ENCODE data around the gene PIKFYVE.
"Not testable (repeated sequence)": the region's sequence is repeated elsewhere in the genome, so short reads cannot be mapped to it uniquely, and the experiment has no call there.

PIKFYVE gene

GRCh38 chr2:208265801-208266552 lies at the start of gene PIKFYVE:
TSS of gene PIKFYVE (plus strand) at chr2:208266255. CDS start at chr2:208271520, 5,265 bp downstream.
- DNase-seq = peak; percentile 98

DNA sequence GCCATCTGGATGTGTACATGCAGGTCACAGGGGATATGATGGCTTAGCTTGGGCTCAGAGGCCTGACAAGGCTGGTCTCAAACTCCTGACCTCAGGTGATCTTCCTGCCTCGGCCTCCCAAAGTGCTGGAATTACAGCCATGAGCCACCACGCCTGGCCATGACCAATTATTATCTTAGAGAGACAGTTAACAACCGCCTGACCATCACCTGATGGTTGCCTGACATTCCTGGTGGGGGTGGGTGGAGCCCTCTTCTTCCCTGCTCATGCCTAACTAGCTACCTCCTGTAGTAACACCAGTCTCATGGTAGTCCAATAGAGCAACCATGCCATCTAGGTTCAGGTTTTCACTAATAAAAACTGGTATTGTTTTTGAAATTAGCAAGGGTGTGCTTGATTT lies 44.2 kb upstream of the PIKFYVE start:
- not testable (repeated sequence) for DNase-seq

GRCh38 chr2:208222351-208222750 lies 43.7 kb upstream of the PIKFYVE start:
- peak; percentile 48 for DNase-seq

GRCh38 chr2:208224802-208225201 lies 41.3 kb upstream of the PIKFYVE start:
- no peak for DNase-seq

DNA sequence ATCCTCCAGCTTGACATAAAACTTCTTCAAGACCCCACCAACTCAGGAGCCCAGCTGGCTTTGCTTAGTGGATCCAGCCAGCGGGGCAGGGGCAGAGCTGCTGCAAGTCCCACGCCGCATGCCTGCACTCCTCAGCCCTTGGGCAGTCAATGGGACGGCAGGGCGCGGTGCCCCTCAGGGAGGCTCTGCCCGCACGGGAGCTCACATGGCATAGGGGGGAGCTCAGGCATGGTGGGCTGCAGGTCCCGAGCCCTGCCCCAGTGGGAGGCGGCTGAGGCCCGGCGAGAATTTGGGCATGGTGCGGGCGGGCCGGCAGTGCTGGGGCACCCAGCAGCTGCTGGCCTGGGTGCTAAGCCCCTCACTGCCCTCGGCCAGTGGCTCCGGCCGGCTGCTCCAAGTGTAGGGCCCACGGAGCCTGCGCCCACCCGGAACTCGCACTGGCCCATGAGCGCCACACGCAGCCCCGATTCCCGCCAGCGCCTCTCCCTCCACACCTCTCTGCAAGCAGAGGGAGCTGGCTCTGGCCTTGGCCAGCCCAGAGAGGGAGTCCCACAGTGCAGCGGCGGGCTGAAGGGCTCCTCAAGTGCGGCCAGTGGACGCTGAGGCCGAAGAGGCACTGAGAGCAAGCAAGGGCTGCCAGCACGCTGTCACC lies 38.3 kb upstream of the PIKFYVE start:
- DNase-seq = no peak

DNA sequence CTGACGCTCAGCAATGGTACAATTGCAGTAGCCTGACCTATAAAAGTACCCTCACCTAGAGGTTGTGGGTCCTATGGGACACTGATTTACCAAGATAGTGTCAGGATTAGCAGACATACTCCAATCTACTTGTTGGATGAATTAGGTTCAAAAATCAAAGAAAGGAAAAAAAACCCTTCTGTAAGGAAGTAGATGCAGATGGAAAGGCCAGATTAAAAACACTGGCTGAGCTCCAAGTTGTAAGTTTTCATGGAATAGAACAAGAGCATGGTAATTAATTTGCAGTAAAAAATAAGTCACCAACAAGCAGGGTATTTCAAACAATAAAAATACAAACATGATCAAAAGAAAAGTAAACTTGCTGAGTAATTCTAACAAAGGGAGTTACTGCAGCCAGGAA lies 37.6 kb upstream of the PIKFYVE start:
- DNase-seq = no peak

GRCh38 chr2:208234786-208235185 lies 31.3 kb upstream of the PIKFYVE start:
- DNase-seq = no peak

DNA sequence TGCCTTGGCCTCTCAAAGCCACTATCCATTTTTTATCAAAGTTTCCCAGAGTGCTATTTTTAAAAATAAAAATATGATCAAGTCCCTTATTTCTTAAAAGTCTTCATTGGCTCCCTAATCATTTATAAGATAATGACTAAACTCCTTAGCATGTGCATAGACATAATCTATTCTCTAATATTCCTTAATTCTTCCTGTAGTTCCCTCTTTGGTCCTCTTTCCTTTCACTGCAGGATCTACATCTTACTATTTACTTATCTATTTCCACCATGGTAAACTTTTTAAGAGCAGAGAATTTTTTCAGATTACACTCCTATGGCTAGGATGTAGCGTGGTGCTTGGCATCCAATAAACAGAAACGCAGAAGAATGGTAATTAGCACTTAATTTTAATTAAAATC lies 30.2 kb upstream of the PIKFYVE start:
- DNase-seq = no peak

DNA sequence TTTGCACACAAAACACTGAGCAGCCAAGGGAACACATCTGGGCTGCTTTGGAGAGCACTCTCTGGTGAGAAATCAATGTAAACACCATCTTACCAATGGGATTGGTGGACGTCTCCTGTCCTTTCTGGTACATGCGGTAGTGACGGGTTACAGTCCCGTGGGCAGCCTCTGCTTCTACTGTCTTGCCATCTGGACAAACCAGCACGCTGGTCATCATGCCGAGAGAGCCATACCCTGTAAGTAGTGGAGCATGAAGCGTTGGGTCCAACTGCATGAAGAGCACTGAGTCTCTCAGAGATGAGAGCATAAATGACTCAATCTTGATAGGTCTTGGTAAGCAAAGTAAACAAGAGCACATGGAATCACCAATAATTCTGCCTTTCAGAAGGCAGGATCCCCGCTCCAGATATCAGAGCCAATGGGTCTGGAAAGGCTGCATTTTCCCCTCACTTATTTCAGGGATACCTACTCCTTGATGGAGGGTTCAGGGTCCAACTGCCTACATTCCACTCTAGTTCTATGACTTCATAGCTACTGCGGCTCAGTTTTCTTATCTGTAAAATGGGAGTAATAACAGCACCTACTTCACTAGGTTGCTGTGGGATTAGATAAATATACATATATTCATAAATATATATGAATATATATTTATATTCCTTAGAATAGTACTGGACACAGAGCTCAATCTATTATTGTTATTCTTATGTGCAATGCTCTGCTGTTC lies 26.1 kb upstream of the PIKFYVE start:
- DNase-seq = no peak

GRCh38 chr2:208240619-208241209 lies 25.3 kb upstream of the PIKFYVE start:
- DNase-seq = no peak

DNA sequence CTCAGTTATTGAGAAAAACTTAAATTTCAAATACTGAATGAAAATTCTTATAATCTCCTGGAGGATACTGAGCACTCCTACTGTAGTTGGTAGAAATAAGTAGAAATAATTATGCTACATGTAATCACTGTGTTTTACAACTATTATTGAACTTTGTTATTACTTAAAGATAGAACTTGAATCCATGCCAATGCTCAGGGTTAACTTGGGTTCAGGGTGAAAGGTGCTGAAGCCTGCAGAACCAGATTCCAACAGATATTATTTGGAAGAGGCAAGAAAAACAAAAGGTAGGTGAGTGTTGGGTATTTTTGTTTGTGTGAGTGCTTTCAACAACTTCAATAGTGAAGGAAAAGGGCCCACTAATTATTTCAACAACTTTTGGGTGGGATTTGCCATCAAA lies 21.6 kb upstream of the PIKFYVE start:
- DNase-seq = no peak

- DNase-seq = no peak
Observed at GRCh38 chr2:208245746-208246145, 20.3 kb upstream of the PIKFYVE start.

GRCh38 chr2:208248601-208249000 lies 17.5 kb upstream of the PIKFYVE start:
- DNase-seq = no peak

GRCh38 chr2:208249296-208249695 lies 16.8 kb upstream of the PIKFYVE start:
- peak; percentile 20 for DNase-seq

DNA sequence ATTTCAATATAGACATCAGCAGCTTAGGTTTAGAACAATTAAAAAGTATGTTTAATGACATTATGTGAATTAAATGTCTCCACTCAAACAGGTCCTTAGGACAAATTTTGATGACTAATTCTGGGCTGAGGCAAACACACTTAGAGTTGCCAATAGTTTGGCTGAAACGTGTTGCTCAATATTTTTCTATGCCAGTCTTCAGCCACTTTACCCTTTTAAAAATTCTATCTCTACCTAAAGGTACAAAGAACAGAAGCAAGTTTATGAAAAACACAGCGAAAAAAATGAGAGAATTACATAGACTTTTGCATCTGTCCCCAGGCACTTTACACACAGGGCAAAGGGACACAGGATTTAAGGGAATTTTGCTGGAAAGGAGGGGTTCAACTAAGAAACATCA lies 15.7 kb upstream of the PIKFYVE start:
- no peak for DNase-seq

DNA sequence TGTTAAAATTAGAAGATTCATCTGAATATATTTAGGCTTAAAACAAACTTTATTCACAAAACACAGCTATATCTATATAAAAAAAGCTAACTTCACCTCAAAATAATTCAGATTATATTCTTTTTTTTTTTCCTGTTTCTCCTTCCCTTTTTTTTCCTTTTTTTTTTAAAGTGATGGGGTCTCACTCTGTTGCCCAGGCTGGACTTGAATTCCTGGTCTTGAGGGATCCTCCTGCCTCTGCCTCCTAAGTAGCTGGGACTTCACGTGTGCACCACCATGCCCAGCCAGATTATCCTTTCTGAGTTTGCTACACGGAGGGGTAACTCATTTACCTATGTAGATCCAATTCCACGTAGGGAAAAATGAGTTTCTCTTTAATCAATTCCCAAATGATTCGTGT lies 15.0 kb upstream of the PIKFYVE start:
- DNase-seq = no peak

GRCh38 chr2:208252716-208253492 lies 13.2 kb upstream of the PIKFYVE start:
- DNase-seq = no peak

DNA sequence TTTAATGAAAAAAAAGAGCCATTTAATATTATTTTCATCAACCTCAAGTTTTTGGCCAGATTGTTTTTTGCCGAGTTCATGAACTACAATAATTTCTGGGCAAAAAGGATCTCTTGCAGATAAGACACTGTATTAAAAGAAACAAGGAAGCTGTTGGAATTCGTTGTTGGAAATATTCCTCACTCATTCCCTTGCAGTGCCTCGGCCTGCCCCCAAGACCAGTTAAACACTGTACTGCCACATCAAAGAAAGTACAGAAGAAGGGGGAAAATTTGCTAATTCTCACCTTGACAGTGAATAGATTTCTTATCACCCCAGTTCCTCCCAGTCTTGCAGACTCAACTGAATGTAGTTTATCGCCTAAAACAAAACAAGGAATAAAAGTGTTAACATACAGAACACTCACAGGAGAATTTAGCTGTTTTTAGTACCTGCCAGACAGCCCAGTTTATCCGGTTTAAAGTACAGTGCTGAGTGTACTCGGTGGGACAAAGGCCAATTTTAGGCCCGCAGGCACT lies 12.4 kb upstream of the PIKFYVE start:
- no peak for DNase-seq

DNA sequence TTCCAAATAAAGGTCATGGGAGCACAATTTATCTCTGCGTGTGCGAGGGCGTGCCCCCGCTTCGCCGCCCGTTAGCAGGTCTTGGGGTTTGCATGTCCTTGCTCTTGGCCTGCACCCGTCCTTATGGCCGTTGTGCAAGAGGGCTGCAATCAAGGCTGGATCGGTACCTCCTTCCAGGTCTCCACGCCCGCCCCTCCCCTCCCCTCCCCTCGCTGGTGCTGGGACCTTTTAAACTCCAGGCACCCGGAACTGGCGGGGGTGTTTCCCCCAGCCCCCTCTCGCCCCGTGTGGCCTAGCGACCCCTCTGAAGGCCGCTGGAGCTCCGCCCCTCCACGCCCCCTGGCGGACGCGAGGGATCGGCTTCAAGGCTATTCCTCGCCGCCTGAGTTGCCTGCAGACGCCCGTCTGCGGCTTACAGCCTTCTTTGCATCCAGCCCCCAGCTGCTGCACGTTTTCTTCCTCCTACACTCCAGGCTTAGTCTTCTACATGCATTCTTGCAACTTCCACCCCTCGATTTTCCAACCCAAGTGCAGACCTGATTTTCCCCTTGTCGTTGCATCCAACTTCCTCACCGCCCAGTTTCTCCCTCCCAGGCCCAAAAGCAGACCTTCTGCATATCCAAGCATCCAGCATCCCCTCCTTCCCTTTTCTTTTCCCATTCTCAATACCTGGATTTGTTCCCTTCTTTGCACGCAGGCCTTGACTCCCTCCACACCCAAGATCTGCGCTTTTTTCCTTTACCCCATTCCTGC lies 11.8 kb upstream of the PIKFYVE start:
- peak; percentile 68 for DNase-seq

GRCh38 chr2:208254871-208255556 lies 11.0 kb upstream of the PIKFYVE start, which contains the start of gene IDH1:
TSS of gene IDH1 (minus strand) at chr2:208255071. CDS start at chr2:208251551, 3,520 bp downstream.
- peak; percentile 96 for DNase-seq

- DNase-seq = no peak
Observed at GRCh38 chr2:208255557-208256106, 10.4 kb upstream of the PIKFYVE start.
